GM21360 (cell line): ENCODE results near the gene THSD1.
"Not testable (repeated sequence)": the region's sequence is repeated elsewhere in the genome, so short reads cannot be mapped to it uniquely, and the experiment has no call there.

Source experiments
- ATAC-seq: cut with Tn5 transposase; IDR thresholded peaks from one replicate; pipeline ENCODE4 v1.9.1; 2021; ENCODE audit warnings: mild to moderate bottlenecking, moderate library complexity; ENCODE audit not compliant: unreplicated experiment

Gene THSD1

DNA sequence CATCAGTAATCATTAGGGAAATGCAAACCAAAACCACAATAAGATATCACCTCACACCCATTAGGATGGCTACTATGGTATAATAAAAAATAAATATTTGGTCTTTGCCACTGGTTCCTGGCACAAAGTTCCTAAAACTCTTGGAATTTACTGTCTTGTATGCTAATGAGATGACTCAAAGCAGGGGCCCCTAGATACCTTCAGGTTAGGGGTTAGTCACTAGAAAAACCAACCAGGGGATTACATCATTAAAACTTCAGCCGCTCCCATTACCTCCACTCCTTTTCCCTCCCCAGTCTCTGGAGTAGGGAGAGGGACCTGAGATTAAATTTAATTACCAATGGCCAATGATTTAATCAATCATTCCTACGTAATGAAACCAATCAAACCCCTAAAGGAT lies 49.6 kb downstream of the THSD1 start:
- ATAC-seq = no peak

DNA sequence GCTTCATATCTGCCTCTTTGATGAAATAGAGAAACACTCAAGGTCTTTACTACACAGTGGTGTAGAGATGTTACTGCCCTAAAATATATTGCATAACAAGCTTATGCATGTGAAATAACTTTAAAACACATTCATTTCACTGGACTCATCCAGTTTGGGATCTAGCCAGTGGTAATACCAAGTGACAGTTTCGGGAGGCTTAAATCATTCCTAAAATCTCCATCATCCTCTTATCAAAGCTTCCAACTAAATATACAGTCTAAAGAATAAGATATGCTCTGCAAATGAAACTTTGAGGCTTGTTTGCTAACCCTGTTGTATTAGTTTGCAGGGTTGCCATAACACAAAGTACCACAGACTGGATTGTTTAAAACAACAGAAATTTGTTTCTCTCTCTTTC lies 52.8 kb downstream of the THSD1 start:
- no peak for ATAC-seq

DNA sequence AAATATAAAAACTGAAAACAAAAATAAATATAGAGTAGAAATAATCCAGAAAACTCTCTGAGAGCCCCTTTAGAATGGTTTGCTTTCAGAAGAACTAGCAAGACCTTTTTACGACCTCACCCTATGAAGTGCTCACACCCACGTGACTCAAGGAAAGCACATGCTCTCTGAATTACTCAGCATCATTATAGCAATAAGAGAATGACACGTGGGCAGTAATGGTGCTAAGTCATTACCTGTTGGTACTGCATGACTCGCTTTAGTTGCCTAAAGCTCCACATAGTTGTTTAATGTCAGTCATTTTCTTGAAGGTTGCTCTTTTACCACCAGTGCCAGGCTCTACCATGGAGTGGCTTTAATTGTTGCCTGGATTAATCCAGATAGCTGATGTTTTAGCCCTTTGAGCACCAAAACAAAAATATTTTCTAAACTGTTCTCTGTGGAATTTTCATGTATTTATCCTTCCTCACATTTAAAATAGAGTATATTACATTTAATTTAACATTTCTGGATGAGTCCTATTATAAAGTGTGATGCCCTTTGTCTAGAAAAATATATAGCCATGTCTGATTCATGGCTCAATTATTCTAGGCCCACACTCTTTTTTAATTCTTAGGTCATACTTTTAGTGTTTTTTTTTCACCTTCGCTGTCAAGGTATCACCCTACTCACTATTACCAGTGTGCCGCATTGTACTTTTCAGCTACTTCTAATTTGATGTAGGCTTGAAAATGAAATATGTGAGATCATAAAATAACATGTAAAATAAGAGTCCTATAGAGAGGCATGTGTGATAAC lies 56.8 kb downstream of the THSD1 start:
- ATAC-seq = no peak

DNA sequence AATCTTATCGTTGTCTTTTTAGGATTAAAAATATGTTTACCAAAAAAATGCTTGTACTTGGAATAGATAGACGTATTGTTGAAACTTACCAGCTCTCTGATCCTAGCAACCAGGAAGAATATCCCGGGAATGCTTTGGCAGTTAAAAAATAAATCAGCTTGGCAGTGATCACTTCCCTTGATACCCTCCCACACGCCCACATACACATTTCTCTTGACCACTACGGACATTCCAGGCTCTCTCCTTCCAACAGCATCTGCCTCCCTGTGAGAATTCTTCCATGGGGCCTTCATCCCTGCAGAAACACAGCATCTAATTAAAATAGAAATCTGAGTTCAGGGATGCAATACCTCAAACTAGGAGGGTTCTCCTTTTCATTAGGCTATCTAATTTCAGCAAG lies 57.9 kb downstream of the THSD1 start:
- ATAC-seq = no peak

DNA sequence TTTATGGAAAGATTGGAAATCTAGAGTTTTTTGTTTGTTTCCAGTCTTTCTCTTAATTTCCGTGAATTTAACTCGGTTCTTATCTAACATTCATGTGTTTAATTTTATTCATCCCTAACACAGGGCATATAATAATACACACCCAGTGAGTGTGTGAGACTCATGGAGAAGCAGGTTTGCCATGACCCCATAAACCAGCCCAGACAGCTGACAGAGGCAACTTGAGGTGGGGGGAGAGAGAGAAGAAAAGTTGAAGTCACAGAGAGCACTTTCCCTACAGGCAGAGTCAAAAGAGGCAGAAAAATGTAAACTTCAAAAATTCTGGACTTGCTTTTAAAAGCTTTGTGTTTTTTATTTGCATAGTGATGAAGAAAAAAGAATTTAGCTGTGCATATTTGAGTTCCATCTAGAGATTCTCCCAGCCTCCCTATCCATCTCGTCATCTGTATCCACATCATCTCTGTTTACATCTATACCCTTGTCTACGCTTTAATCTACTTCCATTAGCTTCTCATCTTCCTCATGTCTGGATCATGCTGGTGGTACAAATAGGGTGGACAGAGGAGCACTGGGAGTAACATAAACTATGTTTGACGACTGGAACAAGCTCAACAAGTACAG lies 60.2 kb downstream of the THSD1 start:
- ATAC-seq = no peak

DNA sequence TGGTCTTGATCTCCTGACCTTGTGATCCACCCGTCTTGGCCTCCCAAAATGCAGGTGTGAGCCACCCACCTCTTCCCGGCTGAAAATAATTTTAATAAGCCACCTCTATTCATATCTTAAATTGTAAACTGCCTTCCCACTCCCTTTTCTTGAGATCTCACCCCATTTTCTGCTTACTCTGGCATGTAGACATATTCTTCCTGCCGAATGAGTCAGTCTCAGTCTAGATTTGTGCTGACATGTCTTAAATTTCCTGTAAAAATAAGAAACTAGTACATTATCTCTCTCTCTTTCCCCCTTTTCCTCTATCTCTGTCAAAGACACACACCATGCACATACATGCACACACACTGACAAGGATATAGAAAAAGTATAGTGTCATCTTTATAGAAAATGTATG lies 60.9 kb downstream of the THSD1 start:
- ATAC-seq = no peak

DNA sequence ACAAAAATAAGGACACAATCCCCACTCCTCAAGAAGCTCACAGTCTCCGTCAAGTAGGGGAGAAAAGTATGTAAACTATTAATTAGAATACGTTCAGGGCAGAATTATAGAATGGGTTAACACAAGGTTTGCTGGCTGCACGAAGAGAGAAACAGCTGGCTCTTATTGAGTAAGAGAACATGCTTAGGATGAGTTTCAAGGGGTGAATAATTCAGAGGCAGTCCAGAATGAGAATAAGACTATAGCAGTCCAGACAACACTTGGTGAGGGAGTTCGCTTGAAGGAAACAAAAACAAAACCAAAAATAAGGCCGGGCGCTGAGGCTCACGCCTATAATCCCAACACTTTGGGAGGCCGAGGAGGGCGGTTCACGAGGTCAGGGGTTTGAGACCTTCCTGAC lies 61.9 kb downstream of the THSD1 start:
- no peak for ATAC-seq

DNA sequence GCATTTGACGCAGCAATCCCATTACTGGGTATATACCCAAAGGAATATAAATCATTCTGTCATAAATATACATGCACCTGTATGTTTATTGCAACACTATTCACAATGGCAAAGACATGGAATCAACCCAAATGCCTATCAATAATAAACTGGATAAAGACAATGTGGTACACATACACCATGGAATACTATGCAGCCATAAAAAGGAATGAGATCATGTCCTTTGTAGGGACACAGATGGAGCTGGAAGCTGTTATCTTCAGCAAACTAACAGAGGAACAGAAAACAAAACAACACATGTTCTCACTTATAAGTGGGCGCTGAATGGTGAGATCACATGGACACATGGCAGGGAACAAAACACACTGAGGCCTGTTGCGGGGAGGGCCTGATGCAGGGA lies 63.8 kb downstream of the THSD1 start:
- not testable (repeated sequence) for ATAC-seq

DNA sequence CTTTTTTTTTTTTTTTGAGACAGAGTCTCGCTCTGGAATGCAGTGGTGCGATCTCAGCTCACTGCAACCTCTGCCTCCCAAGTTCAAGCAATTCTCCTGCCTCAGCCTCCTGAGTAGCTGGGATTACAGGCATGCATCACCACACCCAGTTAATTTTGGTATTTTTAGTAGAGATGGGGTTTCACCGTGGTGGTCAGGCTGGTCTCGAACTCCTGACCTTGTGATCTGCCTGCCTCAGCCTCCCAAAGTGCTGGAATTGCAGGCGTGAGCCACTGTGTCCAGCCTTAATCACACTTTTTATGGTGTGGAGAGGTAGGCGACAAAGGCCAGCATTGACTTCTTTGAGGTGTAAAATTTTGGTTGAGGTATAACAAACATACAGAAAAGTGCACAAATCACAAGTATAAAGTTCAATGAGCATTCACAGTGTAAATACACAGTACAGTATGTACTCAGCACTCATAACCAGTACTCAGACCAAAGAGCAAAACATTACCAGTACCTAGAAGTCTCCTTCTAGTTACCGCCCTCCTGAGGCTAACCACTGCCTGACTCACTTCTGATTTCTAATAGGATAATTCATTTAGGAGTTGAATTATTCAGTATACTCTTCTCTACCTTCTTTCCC lies 68.0 kb downstream of the THSD1 start:
- ATAC-seq = not testable (repeated sequence)

DNA sequence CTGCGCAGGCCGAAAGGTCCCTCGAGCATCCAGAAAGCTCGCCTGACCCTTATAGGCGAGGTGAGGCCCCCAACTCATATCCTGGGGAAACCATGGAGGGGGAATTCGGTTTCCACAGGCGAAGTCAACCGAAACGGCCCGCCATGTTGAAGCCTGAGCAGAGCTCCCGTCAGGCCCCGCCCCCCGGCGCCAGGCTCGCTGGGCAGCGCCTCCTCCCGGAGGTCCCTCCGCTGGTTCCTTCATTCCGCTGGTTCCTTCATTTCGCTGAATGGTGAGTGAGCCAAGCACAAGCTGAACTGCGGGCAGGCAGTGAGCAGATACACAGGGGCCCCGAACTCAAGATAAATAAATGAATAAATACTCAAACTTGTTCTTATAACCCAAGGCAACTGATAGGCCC lies 71.9 kb downstream of the THSD1 start:
- not testable (repeated sequence) for ATAC-seq

DNA sequence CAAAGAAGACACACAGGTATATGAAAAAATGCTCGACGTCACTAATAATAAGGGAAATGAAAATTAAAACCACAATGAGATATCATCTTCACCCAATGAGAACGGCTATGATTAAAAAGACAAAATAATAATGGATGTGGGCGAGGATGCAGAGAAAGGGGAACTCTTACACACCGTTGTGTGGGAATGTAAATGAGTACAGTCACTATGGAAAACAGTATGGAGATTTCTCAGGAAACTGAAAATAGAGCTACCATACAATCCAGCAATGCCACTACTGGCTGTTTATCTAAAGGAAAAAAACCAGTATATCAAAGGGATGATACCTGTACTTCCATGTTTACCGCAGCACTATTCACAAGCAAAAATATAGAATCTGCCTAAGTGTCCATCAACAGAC lies 74.1 kb downstream of the THSD1 start:
- ATAC-seq = not testable (repeated sequence)
